WTC11 (cell line): ENCODE measurements around the gene AKR7A2. TPM values are rescaled to one million over a fixed set of nuclear protein-coding genes. Genes with fewer than 3 reads are reported as not detected.

Experiments
- ATAC-seq: fragments of 200-7000 bp; cut with Tn5 transposase; 2 replicates; pipeline ENCODE4 v1.10.0; 2021; ENCODE audit warnings: mild to moderate bottlenecking, moderate library complexity
- CTCF ChIA-PET: fragments of 300-600 bp; sonication (Branson Sonifier 250); formaldehyde crosslinking; loops from one replicate; lab custom pipeline; 2021; ENCODE audit warnings: antibody characterized with exemption; lab: Charles Lee
- POLR2A ChIA-PET: fragments of 350-600 bp; sonication (Branson Sonifier 250); formaldehyde crosslinking; loops from one replicate; lab custom pipeline; 2021; ENCODE audit warnings: antibody characterized with exemption; lab: Charles Lee
- DNase-seq: peaks from one replicate; pipeline ENCODE4 v3.0.0; 2021; ENCODE audit warnings: low spot score
- H3K27ac Mint-ChIP-seq: 2 replicates; pipeline ENCODE4 v1.8.0; 2021; ENCODE audit warnings: mixed read lengths
- H3K27me3 Mint-ChIP-seq: 2 replicates; pipeline ENCODE4 v1.8.0; 2021; ENCODE audit warnings: low read depth, mild to moderate bottlenecking, moderate library complexity, mixed read lengths
- H3K36me3 Mint-ChIP-seq: 2 replicates; pipeline ENCODE4 v1.8.0; 2021; ENCODE audit warnings: mixed read lengths
- H3K4me1 Mint-ChIP-seq: 2 replicates; pipeline ENCODE4 v1.8.0; 2022; ENCODE audit warnings: mixed read lengths
- H3K4me3 Mint-ChIP-seq: 2 replicates; pipeline ENCODE4 v1.8.0; 2021; ENCODE audit warnings: mild to moderate bottlenecking, moderate library complexity, mixed read lengths
- H3K9me3 Mint-ChIP-seq: 2 replicates; pipeline ENCODE4 v1.8.0; 2021; ENCODE audit warnings: mixed read lengths
- CDX4 ChIP-seq: fragments of 250-450 bp; sonication (Bioruptor Pico); IDR thresholded peaks from 2 replicates; pipeline ENCODE4 v1.9.0; 2021; ENCODE audit warnings: moderate library complexity, mild to moderate bottlenecking, inconsistent platforms, borderline replicate concordance
- ERG ChIP-seq: fragments of 250-450 bp; sonication (Bioruptor Pico); IDR thresholded peaks from 2 replicates; pipeline ENCODE4 v1.8.0; 2021; ENCODE audit warnings: mild to moderate bottlenecking
- FOXP1 ChIP-seq: sonication (generic); formaldehyde crosslinking; IDR thresholded peaks from 2 replicates; pipeline ENCODE4 v1.8.0; 2022; ENCODE audit warnings: missing genetic modification reagents, mild to moderate bottlenecking, moderate library complexity, borderline replicate concordance
- GTF2I ChIP-seq: fragments of 250-450 bp; sonication (Bioruptor Pico); conservative IDR thresholded peaks from 2 replicates; pipeline ENCODE4 v1.4.0; 2021; ENCODE audit warnings: mild to moderate bottlenecking
- IRF2 ChIP-seq: sonication (generic); formaldehyde crosslinking; IDR thresholded peaks from 2 replicates; pipeline ENCODE4 v1.8.0; 2022; ENCODE audit warnings: low read depth, missing genetic modification reagents, borderline replicate concordance
- KAT7 ChIP-seq: sonication (generic); formaldehyde crosslinking; IDR thresholded peaks from 2 replicates; pipeline ENCODE4 v1.8.1; 2023; ENCODE audit warnings: missing genetic modification reagents, mild to moderate bottlenecking, borderline replicate concordance
- MLX ChIP-seq: sonication (generic); formaldehyde crosslinking; IDR thresholded peaks from 2 replicates; pipeline ENCODE4 v1.8.1; 2023; ENCODE audit warnings: mild to moderate bottlenecking, missing genetic modification reagents, moderate library complexity
- MYBL2 ChIP-seq: sonication (generic); formaldehyde crosslinking; IDR thresholded peaks from 2 replicates; pipeline ENCODE4 v1.8.1; 2023; ENCODE audit warnings: mild to moderate bottlenecking, moderate library complexity, missing genetic modification reagents
- NR3C1 ChIP-seq: sonication (generic); formaldehyde crosslinking; conservative IDR thresholded peaks from 2 replicates; pipeline ENCODE4 v1.8.1; 2023; ENCODE audit warnings: low read depth, mild to moderate bottlenecking, missing genetic modification reagents
- SOX15 ChIP-seq: fragments of 250-450 bp; sonication (Bioruptor Pico); IDR thresholded peaks from 2 replicates; pipeline ENCODE4 v1.9.0; 2021; ENCODE audit warnings: mild to moderate bottlenecking
- SP1 ChIP-seq: sonication (generic); formaldehyde crosslinking; conservative IDR thresholded peaks from 2 replicates; pipeline ENCODE4 v1.8.1; 2022; ENCODE audit warnings: missing genetic modification reagents
- TCF7 ChIP-seq: sonication (generic); formaldehyde crosslinking; IDR thresholded peaks from 2 replicates; pipeline ENCODE4 v1.8.0; 2022; ENCODE audit warnings: mild to moderate bottlenecking, low read depth, missing genetic modification reagents, moderate library complexity
- USF1 ChIP-seq: sonication (generic); formaldehyde crosslinking; IDR thresholded peaks from 2 replicates; pipeline ENCODE4 v1.8.0; 2022; ENCODE audit warnings: mild to moderate bottlenecking, missing genetic modification reagents
- ZMAT4 ChIP-seq: fragments of 250-450 bp; sonication (Bioruptor Pico); IDR thresholded peaks from 2 replicates; pipeline ENCODE4 v1.9.0; 2021; ENCODE audit warnings: mild to moderate bottlenecking
- ZNF219 ChIP-seq: sonication (generic); formaldehyde crosslinking; IDR thresholded peaks from 2 replicates; pipeline ENCODE4 v1.8.0; 2023; ENCODE audit warnings: missing genetic modification reagents, mild to moderate bottlenecking, borderline replicate concordance
- ZNF425 ChIP-seq: fragments of 250-450 bp; sonication (Bioruptor Pico); conservative IDR thresholded peaks from 2 replicates; pipeline ENCODE4 v1.9.0; 2021; ENCODE audit warnings: mild to moderate bottlenecking
- total RNA-seq: library from RNA; stranded (reverse); gene quantifications from 3 replicates; pipeline ENCODE4 v1.2.3, GENCODE V29; 2021

AKR7A2 gene
- total RNA-seq, 1 experiment from 2014 or later: 43.4 TPM

- TF ChIP-seq ERG (no peak), ZMAT4 (no peak), SP1 (CRISPR knock-in tag) (no peak)
Measured at GRCh38 chr1:19342894-19343616, 31.1 kb upstream of the AKR7A2 start (continued).

GRCh38 chr1:19342062-19342750 is 30.3 kb upstream of the AKR7A2 start:
- H3K4me3 Mint-ChIP-seq: no peak overlapping the region
- peaks cover 12% of the 10 kb centered on the region for H3K36me3 Mint-ChIP-seq
- H3K4me1 Mint-ChIP-seq: peaks cover 34% of the 10 kb centered on the region
- ATAC-seq (no peak), DNase-seq (no peak)
- ChIA-PET CTCF (interaction anchor here (0.8 to 1.4 kb wide), 6 partner anchors 11 to 373 kb away, joined by 3 to 5 read pairs (median 3); no protein-coding TSS in a partner anchor), POLR2A (interaction anchor here (0.9 kb wide), 1 partner anchor 12 kb away, joined by 3 read pairs; no protein-coding TSS in a partner anchor)
- H3K27ac Mint-ChIP-seq: peak overlapping the region; percentile 80
- TF ChIP-seq IRF2 (CRISPR knock-in tag) (no peak), TCF7 (CRISPR knock-in tag) (no peak), SOX15 (no peak), KAT7 (CRISPR knock-in tag) (no peak), MYBL2 (CRISPR knock-in tag) (no peak), GTF2I (no peak), NR3C1 (CRISPR knock-in tag) (no peak), MLX (CRISPR knock-in tag) (no peak), CDX4 (CRISPR knock-in tag) (no peak), FOXP1 (no peak), ZNF425 (CRISPR knock-in tag) (no peak), USF1 (no peak), ZNF219 (CRISPR knock-in tag) (no peak)
- TF ChIP-seq, all 79 proteins: peak for 0
- no peaks in the 10 kb centered on the region for H3K27me3 Mint-ChIP-seq
- H3K9me3 Mint-ChIP-seq: no peaks in the 10 kb centered on the region
